ENCODE data around the gene TBC1D3B.

- TF ChIP-seq ZNF133 (tag by site-specific recombination; IDR thresholded peaks at IDR 0.05) (no peak), CTCF (tag by site-specific recombination; IDR thresholded peaks at IDR 0.05) (no peak), ZNF324 (tag by site-specific recombination; IDR thresholded peaks at IDR 0.05) (no peak), YY1 (tag by site-specific recombination; IDR thresholded peaks at IDR 0.05) (no peak), ZNF2 (tag by site-specific recombination; IDR thresholded peaks at IDR 0.05) (no peak), ZBTB8A (tag by site-specific recombination; IDR thresholded peaks at IDR 0.05) (no peak), ATF2 (tag by site-specific recombination; IDR thresholded peaks at IDR 0.05; ENCODE audit: low read depth) (no peak), PBX3 (CRISPR knock-in tag; IDR thresholded peaks at IDR 0.05) (no peak), ELK4 (IDR thresholded peaks at IDR 0.05; ENCODE audit: borderline replicate concordance, low read depth, low read length) (no peak), ZNF747 (tag by site-specific recombination; IDR thresholded peaks at IDR 0.05) (no peak)
Measured at GRCh38 chr17:36195434-36196130, 19.1 kb upstream of the TBC1D3B start.

Data from HEK293 (cell line).